SHP77 (cell line): ENCODE measurements around the gene FBXW9.
"Not testable (repeated sequence)": the region's sequence is repeated elsewhere in the genome, so short reads cannot be mapped to it uniquely, and the experiment has no call there.

Experiments used
- DNase-seq, 2 experiments: peaks; one replicate each; lab custom pipeline; 2025; lab: John Stamatoyannopoulos, UW

Gene FBXW9

GRCh38 chr19:12656899-12657571 is 39.4 kb downstream of the FBXW9 start:
- no peak for DNase-seq

- no peak for DNase-seq
These were observed 40.9 kb downstream of the FBXW9 start for GRCh38 chr19:12655546-12655945.

GRCh38 chr19:12652219-12652618 is 44.2 kb downstream of the FBXW9 start:
- DNase-seq: no peak

- DNase-seq: no peak
These were observed 46.5 kb downstream of the FBXW9 start for GRCh38 chr19:12649941-12650340.

- no peak for DNase-seq
These were observed 48.3 kb downstream of the FBXW9 start for GRCh38 chr19:12648088-12648487.

GRCh38 chr19:12647490-12648071 is 48.9 kb downstream of the FBXW9 start:
- DNase-seq: no peak

GRCh38 chr19:12647047-12647446 is 49.4 kb downstream of the FBXW9 start:
- no peak for DNase-seq

GRCh38 chr19:12646551-12646950 is 49.9 kb downstream of the FBXW9 start:
- DNase-seq: no peak

GRCh38 chr19:12643716-12644115 is 52.7 kb downstream of the FBXW9 start:
- DNase-seq: not testable (repeated sequence)

GRCh38 chr19:12642506-12642905 is 53.9 kb downstream of the FBXW9 start:
- no peak for DNase-seq

- no peak for DNase-seq
These were observed 55.0 kb downstream of the FBXW9 start for GRCh38 chr19:12641456-12641855.

GRCh38 chr19:12639901-12640613 is 56.4 kb downstream of the FBXW9 start:
- DNase-seq: peak; percentile 5 to 26
